Measurements from ENCODE around the gene MAD1L1. TPM values are rescaled to one million over a fixed set of nuclear protein-coding genes. Genes with fewer than 3 reads are reported as not detected.

Gene MAD1L1
- polyA plus RNA-seq, 4 donors = 22.6 to 26.9 (median 24.6) TPM

GRCh38 chr7:1807821-1808600 lies 424.7 kb downstream of the MAD1L1 start:
- no peak for DNase-seq (ENCODE audit: low read depth in 4 of 4, low spot score in 3 of 4)

DNA sequence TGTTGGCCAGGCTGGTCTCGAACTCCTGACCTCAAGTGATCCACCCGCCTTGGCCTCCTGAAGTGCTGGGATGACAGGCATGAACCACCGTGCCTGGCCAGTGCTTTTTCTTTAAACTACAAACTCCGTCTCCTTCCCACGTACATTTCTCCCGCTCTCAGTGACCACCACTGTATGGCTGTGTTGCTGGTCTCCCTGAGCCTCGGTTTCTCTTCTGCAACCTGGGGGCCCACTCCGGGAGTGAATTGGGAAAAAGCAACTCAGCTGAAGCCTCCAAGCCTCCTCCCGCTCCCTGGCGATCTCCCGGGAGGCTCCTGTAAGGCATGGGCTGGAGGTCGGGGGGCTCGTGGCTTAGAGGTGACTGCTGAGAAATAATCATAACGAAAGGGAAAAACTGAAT lies 426.4 kb downstream of the MAD1L1 start:
- DNase-seq (ENCODE audit: low read depth in 4 of 4, low spot score in 3 of 4) = no peak

DNA sequence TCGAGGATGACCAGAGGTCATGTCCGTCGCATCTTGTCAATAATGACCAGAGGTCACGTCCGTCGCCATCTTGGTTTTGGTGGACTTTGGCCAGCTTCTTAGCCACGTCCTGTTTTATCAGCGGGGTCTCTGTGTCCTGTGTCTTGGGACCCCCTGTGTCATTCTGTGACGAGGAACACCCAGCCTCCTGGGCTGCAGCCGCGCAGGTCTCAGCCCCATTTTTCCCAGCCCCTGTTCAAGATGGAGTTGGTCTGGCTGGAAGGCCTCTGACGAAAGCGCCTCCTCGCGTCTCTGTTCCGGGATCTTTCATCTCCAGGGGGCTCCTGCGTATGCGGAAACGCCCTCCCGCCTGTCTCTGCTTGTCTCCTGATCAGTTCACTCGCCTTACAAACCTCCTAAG lies 428.4 kb downstream of the MAD1L1 start:
- DNase-seq (ENCODE audit: low read depth in 4 of 4, low spot score in 3 of 4) = no peak

GRCh38 chr7:1802899-1803298 lies 429.8 kb downstream of the MAD1L1 start:
- DNase-seq (ENCODE audit: low read depth in 4 of 4, low spot score in 3 of 4) = no peak

DNA sequence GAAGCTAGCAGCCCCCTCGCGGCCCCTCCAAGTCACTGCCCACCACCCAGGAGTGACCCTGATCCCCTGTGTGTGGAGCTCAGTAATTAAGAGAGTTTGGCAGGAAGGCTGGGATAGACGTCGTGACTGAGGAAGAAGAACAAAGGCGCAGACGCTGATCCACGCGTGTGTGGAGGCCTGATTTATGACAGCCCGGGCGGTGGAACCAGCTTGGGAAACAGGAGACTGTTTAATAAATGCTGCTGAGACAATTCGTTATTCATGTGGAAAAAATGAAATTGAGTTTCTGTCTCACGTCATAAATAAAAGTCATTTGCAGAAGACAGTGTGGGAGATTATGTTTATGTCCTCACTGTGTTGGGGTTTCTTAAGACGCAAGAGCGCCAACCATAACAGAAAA lies 431.8 kb downstream of the MAD1L1 start:
- no peak for DNase-seq (ENCODE audit: low read depth in 4 of 4, low spot score in 3 of 4)

- no peak for DNase-seq (ENCODE audit: low read depth in 4 of 4, low spot score in 3 of 4)
Observed at GRCh38 chr7:1798191-1798590, 434.6 kb downstream of the MAD1L1 start.

GRCh38 chr7:1794888-1795542 lies 437.7 kb downstream of the MAD1L1 start:
- DNase-seq (ENCODE audit: low read depth in 4 of 4, low spot score in 3 of 4) = no peak

DNA sequence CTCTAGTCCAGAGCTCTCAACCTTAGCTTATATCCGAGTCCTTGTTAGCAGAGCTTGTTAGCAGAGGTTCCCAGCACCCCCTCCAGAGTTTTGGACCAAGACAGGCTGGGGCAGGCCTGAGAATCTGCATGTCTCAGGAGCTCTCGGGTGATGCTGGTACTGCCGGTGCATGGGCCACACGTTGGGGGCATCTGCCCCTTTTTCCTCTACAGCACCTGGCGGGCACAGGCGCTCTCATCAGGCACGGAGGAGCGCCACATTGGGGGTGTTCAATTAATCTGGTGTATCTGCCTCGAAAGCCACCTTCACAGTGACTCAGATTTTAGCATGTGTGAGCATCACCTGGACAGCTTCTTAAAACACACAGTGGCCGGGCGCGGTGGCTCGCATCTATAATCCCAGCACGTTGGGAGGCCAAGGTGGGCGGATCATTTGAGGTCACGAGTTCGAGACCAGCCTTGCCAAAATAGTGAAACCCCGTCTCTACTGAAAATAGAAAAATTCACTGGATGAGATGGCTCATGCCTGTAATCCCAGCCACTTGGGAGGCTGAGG lies 445.0 kb downstream of the MAD1L1 start:
- no peak for DNase-seq (ENCODE audit: low read depth in 4 of 4, low spot score in 3 of 4)

DNA sequence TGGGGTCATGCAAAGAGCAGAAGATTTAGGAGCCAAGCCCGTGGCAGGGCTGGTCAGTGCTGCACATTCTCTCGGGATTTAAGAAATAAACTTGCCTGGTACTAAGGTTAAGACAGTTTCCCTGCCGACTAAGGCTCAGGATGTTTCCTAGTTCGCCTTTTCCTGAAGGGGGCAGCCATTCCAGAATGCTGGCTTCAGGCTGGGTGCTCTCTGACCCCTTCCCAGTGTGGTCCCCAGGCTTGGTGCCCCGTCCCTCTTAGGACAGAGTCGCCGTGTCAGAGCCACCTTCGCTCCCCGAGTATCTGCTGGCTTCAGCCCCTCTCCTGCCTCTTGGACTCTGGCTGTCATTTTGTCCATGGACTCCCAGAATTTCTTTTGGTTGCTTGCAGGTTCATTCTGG lies 445.5 kb downstream of the MAD1L1 start:
- no peak for DNase-seq (ENCODE audit: low read depth in 4 of 4, low spot score in 3 of 4)

- DNase-seq (ENCODE audit: low read depth in 4 of 4, low spot score in 3 of 4) = no peak
Observed at GRCh38 chr7:1785839-1786238, 446.9 kb downstream of the MAD1L1 start.

DNA sequence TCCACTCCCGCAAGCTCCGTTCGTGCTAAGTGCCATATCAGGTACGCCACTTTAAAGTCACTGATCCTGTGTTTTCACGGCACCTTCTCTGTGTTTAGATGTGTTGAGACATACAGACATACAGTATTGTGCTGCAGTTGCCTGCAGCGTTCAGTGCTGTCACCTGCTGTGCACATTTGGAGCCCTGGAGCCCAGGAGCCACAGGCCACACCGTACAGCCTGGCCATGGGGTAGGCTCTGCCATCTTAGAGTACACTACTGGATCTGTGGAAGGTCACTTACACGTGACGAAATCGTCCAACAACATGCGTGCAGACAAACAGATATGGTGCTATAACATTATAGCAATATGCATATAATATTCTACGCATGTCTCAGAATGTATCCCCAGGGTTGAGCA lies 451.4 kb downstream of the MAD1L1 start:
- DNase-seq (ENCODE audit: low read depth in 4 of 4, low spot score in 3 of 4) = no peak

GRCh38 chr7:1779445-1779844 lies 453.3 kb downstream of the MAD1L1 start:
- DNase-seq (ENCODE audit: low read depth in 4 of 4, low spot score in 3 of 4) = no peak

- DNase-seq (ENCODE audit: low read depth in 4 of 4, low spot score in 3 of 4) = no peak
Observed at GRCh38 chr7:1777122-1777521, 455.6 kb downstream of the MAD1L1 start.

- DNase-seq (ENCODE audit: low read depth in 4 of 4, low spot score in 3 of 4) = no peak
Observed at GRCh38 chr7:1775389-1775788, 457.4 kb downstream of the MAD1L1 start.

- no peak for DNase-seq (ENCODE audit: low read depth in 4 of 4, low spot score in 3 of 4)
Observed at GRCh38 chr7:1770331-1770730, 462.4 kb downstream of the MAD1L1 start.

GRCh38 chr7:1769286-1770200 lies 463.2 kb downstream of the MAD1L1 start:
- no peak for DNase-seq (ENCODE audit: low read depth in 4 of 4, low spot score in 3 of 4)

DNA sequence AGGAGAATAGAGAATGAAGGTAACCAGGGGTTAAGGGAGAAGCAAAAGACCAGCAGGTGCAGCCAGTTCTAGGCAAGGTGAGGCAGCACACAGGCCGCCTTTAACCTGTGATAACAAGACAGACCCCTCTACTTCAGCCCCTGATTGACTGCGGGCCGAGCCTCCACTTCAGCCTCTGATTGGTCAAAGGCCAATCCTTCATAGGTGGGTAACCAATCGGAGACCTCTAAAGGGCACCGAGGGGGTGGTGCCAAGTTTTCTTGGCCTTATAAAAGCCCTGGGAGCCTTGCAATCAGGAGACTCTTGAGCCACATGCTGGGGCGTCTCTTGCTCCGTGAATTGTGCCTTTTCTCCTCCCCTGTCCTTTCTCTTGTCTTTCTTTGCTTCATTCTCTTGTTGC lies 463.9 kb downstream of the MAD1L1 start:
- no peak for DNase-seq (ENCODE audit: low read depth in 4 of 4, low spot score in 3 of 4)

- DNase-seq (ENCODE audit: low read depth in 4 of 4, low spot score in 3 of 4) = no peak
Observed at GRCh38 chr7:1767524-1767923, 465.2 kb downstream of the MAD1L1 start.
